Suprapubic skin (tissue), 3 donors: Measurements from ENCODE around the gene WBP4.

Source experiments
- CTCF ChIP-seq, 2 donors: fragments of 200-600 bp in 1 of 2; fragments of 450-650 bp in 1 of 2; sonication (generic) in 1 of 2; IDR thresholded peaks; one replicate each; pipeline ENCODE4 v1.5.1; 2016 to 2019; ENCODE audit warnings: antibody characterized with exemption in 2 of 2, mild to moderate bottlenecking in 1 of 2, moderate library complexity in 1 of 2
- EP300 ChIP-seq: sonication (generic); formaldehyde crosslinking; IDR thresholded peaks from one replicate; pipeline ENCODE4 v1.6.1; 2017; ENCODE audit warnings: antibody characterized with exemption
- POLR2A ChIP-seq, 2 donors: fragments of 450-650 bp; IDR thresholded peaks; one replicate each; pipeline ENCODE4 v1.6.1; 2017; ENCODE audit warnings: antibody characterized with exemption in 2 of 2, mild to moderate bottlenecking in 2 of 2, moderate library complexity in 2 of 2

- TF ChIP-seq CTCF (IDR thresholded peaks at IDR 0.05): no peak
- no peak for TF ChIP-seq POLR2A (IDR thresholded peaks at IDR 0.05)
- TF ChIP-seq EP300: no peak
Measured at GRCh38 chr13:41130356-41130755, 69.0 kb downstream of the WBP4 start.
